HepG2 (cell line): Measurements from ENCODE around the gene ARHGEF16. TPM values are rescaled to one million over a fixed set of nuclear protein-coding genes. Genes with fewer than 3 reads are reported as not detected.

Source experiments
- CBFB ChIP-seq: sonication (generic); formaldehyde crosslinking; IDR thresholded peaks from 2 replicates; pipeline ENCODE4 v1.4.0; 2020; ENCODE audit warnings: missing genetic modification reagents
- CSRNP1 ChIP-seq: sonication (generic); formaldehyde crosslinking; IDR thresholded peaks from 2 replicates; pipeline ENCODE4 v1.8.1; 2023; ENCODE audit warnings: mild to moderate bottlenecking, missing genetic modification reagents
- E2F2 ChIP-seq: sonication (generic); formaldehyde crosslinking; IDR thresholded peaks from 2 replicates; pipeline ENCODE4 v1.4.0; 2020; ENCODE audit warnings: missing genetic modification reagents, borderline replicate concordance
- EZH2 ChIP-seq: conservative IDR thresholded peaks from 2 replicates; pipeline ENCODE4 v1.6.1; 2012; ENCODE audit warnings: mild to moderate bottlenecking, low read depth, low read length, moderate library complexity
- HOXA3 ChIP-seq: sonication (generic); formaldehyde crosslinking; IDR thresholded peaks from 2 replicates; pipeline ENCODE4 v1.5.0; 2020; ENCODE audit warnings: missing genetic modification reagents
- MYPOP ChIP-seq: sonication (generic); formaldehyde crosslinking; IDR thresholded peaks from 2 replicates; pipeline ENCODE4 v1.8.1; 2023; ENCODE audit warnings: mild to moderate bottlenecking, moderate library complexity, missing genetic modification reagents
- PATZ1 ChIP-seq: sonication (generic); formaldehyde crosslinking; IDR thresholded peaks from 2 replicates; pipeline ENCODE4 v1.4.0; 2020; ENCODE audit warnings: missing genetic modification reagents
- SIN3A ChIP-seq: IDR thresholded peaks from 2 replicates; pipeline ENCODE4 v1.6.1; 2011; ENCODE audit warnings: low read depth, mild to moderate bottlenecking, control low read depth, low read length, borderline replicate concordance
- SP5 ChIP-seq: IDR thresholded peaks from 2 replicates; pipeline ENCODE4 v1.6.1; 2016; ENCODE audit warnings: low read depth, borderline replicate concordance
- UBTF ChIP-seq: sonication (generic); formaldehyde crosslinking; IDR thresholded peaks from 2 replicates; pipeline ENCODE4 v1.4.0; 2020; ENCODE audit warnings: mild to moderate bottlenecking, missing genetic modification reagents
- ZFP82 ChIP-seq: sonication (generic); formaldehyde crosslinking; IDR thresholded peaks from 2 replicates; pipeline ENCODE4 v1.5.1; 2020; ENCODE audit warnings: mild to moderate bottlenecking, missing genetic modification reagents, borderline replicate concordance
- ZNF383 ChIP-seq: sonication (generic); formaldehyde crosslinking; IDR thresholded peaks from 2 replicates; pipeline ENCODE4 v1.4.0; 2020; ENCODE audit warnings: missing genetic modification reagents, mild to moderate bottlenecking, borderline replicate concordance
- ZNF776 ChIP-seq: sonication (generic); formaldehyde crosslinking; IDR thresholded peaks from 2 replicates; pipeline ENCODE4 v1.4.0; 2020; ENCODE audit warnings: mild to moderate bottlenecking, missing genetic modification reagents
- ZSCAN9 ChIP-seq: IDR thresholded peaks from 2 replicates; pipeline ENCODE4 v1.6.1; 2016; ENCODE audit warnings: borderline replicate concordance
- polyA plus RNA-seq, 8 experiments: library from polyadenylated mRNA; depleted of rRNA in 3 of 8; stranded (reverse) in 7 of 8; unstranded in 1 of 8; fragments of >200 nt; fragmentation: Illumina TruSeq in 4 of 8; extraction: Trizol in 4 of 8; gene quantifications; 2 replicates each; pipeline versions ENCODE4 v1.2.1 to v1.2.3, GENCODE V29; 2011 to 2016; ENCODE audit warnings: low read depth in 4 of 8, missing spikeins in 1 of 8, mixed read lengths in 1 of 8; ENCODE audit not compliant: insufficient read depth in 1 of 8
- total RNA-seq, 5 experiments: library from RNA; depleted of rRNA; stranded (reverse); fragments of >200 nt; fragmentation: Illumina TruSeq; extraction: Trizol; gene quantifications; 2 replicates each; pipeline ENCODE4 v1.2.3, GENCODE V29; 2016; ENCODE audit warnings: low read depth in 1 of 5
- TF ChIP-seq, protein P1 (sequence below): sonication (generic); formaldehyde crosslinking; IDR thresholded peaks from 2 replicates; pipeline ENCODE4 v1.5.0; 2020; ENCODE audit warnings: mild to moderate bottlenecking, missing genetic modification reagents, moderate library complexity
- TF ChIP-seq, protein P2 (sequence below): sonication (generic); formaldehyde crosslinking; IDR thresholded peaks from 2 replicates; pipeline ENCODE4 v1.4.0; 2020; ENCODE audit warnings: mild to moderate bottlenecking, missing genetic modification reagents

ARHGEF16 gene
- total and polyA plus RNA-seq, 2 of the 13 experiments (the other 11 are each of a cell fraction or from before 2014, with no cell fraction given): 20.3 to 39.9 TPM

GRCh38 chr1:3454811-3455618 lies 550 bp downstream of the ARHGEF16 start (continued):
- TF ChIP-seq MYPOP (CRISPR knock-in tag) (no peak), ZSCAN9 (CRISPR knock-in tag) (no peak), SIN3A (peak; percentile 63; the same call in 1 of the 2 replicates), SP5 (CRISPR knock-in tag) (peak; percentile 90), ZFP82 (no peak), PATZ1 (CRISPR knock-in tag) (peak; percentile 99), UBTF (no peak; the same call in 1 of the 2 replicates), ZNF383 (CRISPR knock-in tag) (no peak), HOXA3 (no peak; the same call in 1 of the 2 replicates), EZH2 (no peak), ZNF776 (peak; percentile 62; the same call in 1 of the 2 replicates), CSRNP1 (CRISPR knock-in tag) (peak; percentile 48), CBFB (CRISPR knock-in tag) (no peak), E2F2 (CRISPR knock-in tag) (no peak)
- TF ChIP-seq, protein P1, sequence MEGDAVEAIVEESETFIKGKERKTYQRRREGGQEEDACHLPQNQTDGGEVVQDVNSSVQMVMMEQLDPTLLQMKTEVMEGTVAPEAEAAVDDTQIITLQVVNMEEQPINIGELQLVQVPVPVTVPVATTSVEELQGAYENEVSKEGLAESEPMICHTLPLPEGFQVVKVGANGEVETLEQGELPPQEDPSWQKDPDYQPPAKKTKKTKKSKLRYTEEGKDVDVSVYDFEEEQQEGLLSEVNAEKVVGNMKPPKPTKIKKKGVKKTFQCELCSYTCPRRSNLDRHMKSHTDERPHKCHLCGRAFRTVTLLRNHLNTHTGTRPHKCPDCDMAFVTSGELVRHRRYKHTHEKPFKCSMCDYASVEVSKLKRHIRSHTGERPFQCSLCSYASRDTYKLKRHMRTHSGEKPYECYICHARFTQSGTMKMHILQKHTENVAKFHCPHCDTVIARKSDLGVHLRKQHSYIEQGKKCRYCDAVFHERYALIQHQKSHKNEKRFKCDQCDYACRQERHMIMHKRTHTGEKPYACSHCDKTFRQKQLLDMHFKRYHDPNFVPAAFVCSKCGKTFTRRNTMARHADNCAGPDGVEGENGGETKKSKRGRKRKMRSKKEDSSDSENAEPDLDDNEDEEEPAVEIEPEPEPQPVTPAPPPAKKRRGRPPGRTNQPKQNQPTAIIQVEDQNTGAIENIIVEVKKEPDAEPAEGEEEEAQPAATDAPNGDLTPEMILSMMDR: no peak; the same call in 1 of the 2 replicates
- TF ChIP-seq, protein P2, sequence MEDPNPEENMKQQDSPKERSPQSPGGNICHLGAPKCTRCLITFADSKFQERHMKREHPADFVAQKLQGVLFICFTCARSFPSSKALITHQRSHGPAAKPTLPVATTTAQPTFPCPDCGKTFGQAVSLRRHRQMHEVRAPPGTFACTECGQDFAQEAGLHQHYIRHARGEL (CRISPR knock-in tag): no peak
